HS-5 (cell line): ENCODE measurements around the gene TRIM69.
"Not testable (repeated sequence)": the region's sequence is repeated elsewhere in the genome, so short reads cannot be mapped to it uniquely, and the experiment has no call there.

Source experiments
- DNase-seq: peaks from one replicate; pipeline ENCODE4 v3.0.0-alpha.2; 2012; ENCODE audit warnings: low read depth

Gene TRIM69

DNA sequence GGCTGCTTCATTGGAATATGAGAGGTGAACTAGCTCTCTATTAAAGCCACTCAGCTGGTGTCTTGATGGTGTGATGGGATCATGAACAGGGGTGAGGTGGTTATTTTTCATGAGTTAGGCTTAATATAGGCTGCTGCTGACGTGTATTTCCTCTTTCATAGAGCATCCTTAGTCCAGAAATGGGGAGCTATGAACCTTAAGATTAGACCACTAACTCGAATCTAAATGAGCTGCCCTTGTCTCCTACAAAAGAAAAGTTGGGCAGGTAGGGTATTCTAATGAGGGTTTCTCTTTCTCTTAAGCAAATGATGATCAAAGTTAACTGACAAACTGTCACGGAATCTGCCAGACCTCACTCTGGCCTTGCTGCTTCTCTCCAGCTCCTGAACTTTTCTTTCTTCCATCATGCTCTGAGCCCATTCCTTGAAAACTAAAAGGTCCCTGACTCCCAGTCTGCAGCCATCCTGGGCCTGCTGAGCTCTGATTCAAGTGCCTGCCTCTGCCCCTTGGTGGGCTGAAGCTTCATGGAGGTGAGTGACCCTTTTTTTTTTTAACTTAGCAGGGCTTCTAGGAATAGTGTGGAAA lies at the start of gene TRIM69:
TRIM69 (plus strand) TSS at position 348 of the 585 bp plus-strand sequence; CDS start at position 525, 177 bp downstream.
- no peak for DNase-seq

DNA sequence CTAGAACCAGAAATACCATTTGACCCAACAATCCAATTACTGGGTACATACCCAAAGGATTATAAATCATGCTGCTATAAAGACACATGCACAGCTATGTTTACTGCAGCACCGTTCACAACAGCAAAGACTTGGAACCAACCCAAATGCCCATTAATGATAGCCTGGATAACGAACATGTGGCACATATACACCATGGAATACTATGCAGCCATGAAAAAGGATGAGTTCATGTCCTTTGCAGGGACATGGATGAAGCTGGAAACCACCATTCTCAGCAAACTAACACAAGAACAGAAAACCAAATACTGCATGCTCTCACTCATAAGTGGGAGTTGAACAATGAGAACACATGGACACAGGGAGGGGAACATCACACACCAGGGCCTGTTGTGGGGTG lies 47.0 kb upstream of the TRIM69 start:
- not testable (repeated sequence) for DNase-seq

- DNase-seq = not testable (repeated sequence)
Measured at GRCh38 chr15:44690245-44690644, 46.1 kb upstream of the TRIM69 start.

DNA sequence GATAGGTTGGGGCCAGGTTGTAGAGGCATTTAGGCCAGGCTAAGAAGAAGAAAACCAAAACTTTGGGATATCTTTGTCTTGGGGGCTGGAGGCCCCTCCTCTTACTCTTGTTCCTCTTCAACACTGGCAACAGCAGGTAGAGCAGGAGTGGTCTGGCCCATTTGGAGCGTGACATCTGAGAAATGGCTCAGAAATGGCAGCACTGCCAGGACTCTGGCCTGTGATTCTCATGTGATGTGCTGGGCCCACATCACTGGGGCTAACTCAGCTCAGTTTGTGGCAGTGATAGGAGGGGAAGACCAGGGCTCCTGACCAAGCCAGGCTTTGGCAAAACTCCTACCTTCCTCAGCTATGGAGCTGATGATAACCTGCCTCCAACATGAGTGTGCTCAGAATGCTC lies 43.7 kb upstream of the TRIM69 start:
- no peak for DNase-seq

DNA sequence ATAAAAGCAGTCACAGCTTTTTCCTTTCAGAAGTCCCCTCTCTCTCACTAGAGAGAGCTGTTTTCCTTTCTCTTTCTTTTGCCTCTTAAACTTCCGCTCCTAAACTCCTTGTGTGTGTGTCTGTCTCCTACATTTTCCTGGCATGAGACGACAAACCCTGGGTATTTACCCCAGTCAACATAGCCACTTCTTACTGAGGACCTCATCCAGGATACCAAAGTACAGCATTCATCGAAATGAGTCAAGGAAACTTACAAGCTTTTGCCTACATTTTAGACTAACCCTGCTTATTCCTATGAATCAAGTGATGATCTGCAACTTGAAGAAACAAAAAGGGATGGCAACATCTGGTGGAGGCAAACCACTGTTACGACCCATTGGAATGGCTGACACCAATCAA lies 41.9 kb upstream of the TRIM69 start:
- DNase-seq = no peak

DNA sequence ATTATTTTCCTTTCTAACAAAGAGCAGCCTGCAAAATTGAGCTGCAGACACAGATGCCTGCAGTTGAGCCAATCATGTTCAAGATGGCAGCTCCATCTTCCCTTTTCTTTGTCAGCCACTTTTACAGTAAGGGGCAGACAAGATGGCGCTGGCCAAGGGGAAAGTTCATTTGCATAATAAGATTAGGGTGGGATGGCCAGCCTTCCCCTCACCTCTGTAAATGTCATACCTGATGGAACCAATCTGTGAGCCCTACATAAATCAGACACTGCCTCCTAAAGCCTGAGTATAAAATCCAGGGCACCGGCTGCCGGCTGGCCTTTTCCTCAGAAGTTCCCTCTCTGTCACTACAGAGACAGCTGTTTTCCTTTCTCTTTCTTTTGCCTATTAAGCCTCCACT lies 41.0 kb upstream of the TRIM69 start:
- no peak for DNase-seq

- DNase-seq = no peak
Measured at GRCh38 chr15:44697014-44697413, 39.3 kb upstream of the TRIM69 start.

GRCh38 chr15:44698641-44699040 lies 37.7 kb upstream of the TRIM69 start:
- DNase-seq = no peak

- DNase-seq = not testable (repeated sequence)
Measured at GRCh38 chr15:44700676-44701075, 35.7 kb upstream of the TRIM69 start.

DNA sequence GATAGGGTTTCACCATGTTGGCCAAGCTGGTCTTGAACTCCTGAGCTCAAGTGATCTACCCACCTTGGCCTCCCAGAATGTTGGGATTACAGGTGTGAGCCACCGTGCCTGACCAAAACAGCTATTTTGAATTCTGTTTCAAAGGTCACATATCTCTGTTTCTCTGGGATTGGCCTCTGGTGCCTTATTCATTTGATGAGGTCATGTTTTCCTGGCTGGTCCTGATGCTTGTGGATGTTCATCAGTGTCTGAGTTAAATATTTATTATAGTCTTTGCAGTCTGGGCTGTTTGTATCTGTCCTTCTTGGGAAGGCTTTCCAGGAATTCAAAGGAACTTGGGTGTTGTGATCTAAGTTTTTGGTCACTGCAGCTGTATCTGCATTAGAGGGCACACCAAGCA lies 30.3 kb upstream of the TRIM69 start:
- DNase-seq = no peak

DNA sequence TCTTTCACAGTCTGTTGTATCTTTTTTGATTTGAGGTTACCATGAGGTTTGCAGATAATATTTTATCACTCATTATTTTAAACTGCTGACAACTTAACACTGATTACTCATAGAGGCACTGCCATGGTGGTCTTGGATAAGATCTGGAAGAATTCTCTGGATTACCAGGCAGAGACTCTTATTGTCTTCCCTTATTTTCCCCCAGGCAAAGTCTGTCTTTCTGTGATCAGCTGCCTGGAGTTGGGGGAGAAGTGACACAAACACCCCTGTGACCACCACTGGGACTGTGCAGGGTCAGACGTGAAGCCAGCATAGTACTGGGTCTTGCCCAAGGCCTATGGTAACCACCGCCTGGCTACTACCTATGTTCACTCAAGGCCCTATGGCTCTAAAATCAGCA lies 29.9 kb upstream of the TRIM69 start:
- no peak for DNase-seq

GRCh38 chr15:44706946-44707636 lies 29.2 kb upstream of the TRIM69 start:
- no peak for DNase-seq

- DNase-seq = no peak
Measured at GRCh38 chr15:44710236-44711095, 25.9 kb upstream of the TRIM69 start.

- peak; percentile 95 for DNase-seq
Measured at GRCh38 chr15:44711096-44711742, 25.1 kb upstream of the TRIM69 start, which contains the start of the genes B2M and PATL2. TSS of gene B2M (plus strand) at chr15:44711517. CDS start at chr15:44711547, 30 bp downstream. TSS of gene PATL2 (minus strand) at chr15:44711323. CDS start at chr15:44676490, 34,833 bp downstream.

GRCh38 chr15:44711743-44712345 lies 24.5 kb upstream of the TRIM69 start:
- DNase-seq = no peak

DNA sequence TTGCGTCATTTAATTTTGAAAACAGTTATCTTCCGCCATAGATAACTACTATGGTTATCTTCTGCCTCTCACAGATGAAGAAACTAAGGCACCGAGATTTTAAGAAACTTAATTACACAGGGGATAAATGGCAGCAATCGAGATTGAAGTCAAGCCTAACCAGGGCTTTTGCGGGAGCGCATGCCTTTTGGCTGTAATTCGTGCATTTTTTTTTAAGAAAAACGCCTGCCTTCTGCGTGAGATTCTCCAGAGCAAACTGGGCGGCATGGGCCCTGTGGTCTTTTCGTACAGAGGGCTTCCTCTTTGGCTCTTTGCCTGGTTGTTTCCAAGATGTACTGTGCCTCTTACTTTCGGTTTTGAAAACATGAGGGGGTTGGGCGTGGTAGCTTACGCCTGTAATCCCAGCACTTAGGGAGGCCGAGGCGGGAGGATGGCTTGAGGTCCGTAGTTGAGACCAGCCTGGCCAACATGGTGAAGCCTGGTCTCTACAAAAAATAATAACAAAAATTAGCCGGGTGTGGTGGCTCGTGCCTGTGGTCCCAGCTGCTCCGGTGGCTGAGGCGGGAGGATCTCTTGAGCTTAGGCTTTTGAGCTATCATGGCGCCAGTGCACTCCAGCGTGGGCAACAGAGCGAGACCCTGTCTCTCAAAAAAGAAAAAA lies 23.9 kb upstream of the TRIM69 start:
- DNase-seq = no peak

GRCh38 chr15:44713006-44713966 lies 23.0 kb upstream of the TRIM69 start:
- DNase-seq = no peak

- DNase-seq = no peak
Measured at GRCh38 chr15:44715142-44715796, 21.1 kb upstream of the TRIM69 start.

- DNase-seq = no peak
Measured at GRCh38 chr15:44715797-44716334, 20.5 kb upstream of the TRIM69 start.
